ENCODE results near the gene PSMG3.

PSMG3 gene

DNA sequence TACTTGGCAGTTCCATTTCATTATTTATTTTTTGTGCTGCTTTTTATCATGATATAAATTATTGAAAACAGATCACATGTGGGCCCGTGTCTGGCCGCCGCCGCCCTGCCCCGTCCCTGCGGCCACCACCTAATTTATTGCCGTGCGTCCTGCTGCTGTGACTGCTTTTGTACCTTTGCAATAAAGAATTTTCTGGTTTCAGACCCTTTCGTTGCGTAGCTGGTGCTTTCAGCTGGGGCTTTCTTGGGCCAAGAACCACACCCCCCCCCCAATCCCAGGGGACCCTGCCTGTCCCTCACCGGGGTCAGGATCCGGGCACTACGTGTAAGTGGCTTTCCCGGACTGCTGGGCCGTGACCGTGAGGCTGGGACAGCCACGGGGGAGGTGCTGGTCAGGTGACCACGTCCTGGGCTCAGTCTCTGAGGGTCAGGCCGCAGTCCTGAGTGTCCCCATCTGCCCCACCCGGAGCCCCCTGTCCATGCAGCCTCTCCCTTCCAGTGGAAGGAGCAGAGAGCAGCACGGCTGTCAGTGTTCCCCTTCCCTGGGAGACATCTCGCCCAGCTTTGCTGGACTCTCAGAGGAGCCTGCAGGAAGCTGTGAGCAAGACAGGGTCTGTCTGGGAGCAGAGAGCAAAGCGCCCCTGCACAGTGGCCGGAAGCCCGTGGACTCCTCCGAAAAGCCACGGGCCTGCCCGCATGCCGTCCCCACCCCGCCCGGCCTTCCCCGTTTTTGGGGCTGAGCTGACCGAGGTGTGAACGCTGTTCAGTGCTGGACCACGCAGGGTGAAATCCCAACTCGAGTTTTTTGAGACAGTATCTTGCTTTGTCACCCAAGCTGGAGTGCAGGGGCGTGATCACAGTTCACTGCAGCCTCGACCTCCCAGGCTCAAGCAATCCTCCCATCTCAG, 26.7 kb downstream of the PSMG3 start:
- no peak for DNase-seq

DNA sequence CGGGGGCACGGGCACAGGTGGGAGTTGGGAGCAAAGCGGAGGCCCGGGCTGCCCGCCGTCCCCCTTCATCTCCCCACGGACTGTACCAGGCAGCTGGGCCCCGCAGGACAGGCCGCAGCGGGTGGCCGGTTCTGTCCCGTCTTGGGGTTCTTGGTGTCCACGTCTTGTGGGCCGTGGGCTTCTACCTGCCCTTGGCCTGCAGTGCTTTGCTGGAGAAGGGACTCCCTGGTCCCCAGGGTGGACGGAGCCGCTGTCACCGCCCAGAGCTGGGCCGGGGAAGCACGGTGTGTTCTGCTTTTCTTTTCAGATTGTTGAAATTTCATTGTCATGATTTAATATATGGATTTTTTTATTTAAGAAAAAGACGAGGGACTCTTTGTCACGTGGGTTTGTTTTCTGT, 27.5 kb downstream of the PSMG3 start:
- no peak for DNase-seq

DNA sequence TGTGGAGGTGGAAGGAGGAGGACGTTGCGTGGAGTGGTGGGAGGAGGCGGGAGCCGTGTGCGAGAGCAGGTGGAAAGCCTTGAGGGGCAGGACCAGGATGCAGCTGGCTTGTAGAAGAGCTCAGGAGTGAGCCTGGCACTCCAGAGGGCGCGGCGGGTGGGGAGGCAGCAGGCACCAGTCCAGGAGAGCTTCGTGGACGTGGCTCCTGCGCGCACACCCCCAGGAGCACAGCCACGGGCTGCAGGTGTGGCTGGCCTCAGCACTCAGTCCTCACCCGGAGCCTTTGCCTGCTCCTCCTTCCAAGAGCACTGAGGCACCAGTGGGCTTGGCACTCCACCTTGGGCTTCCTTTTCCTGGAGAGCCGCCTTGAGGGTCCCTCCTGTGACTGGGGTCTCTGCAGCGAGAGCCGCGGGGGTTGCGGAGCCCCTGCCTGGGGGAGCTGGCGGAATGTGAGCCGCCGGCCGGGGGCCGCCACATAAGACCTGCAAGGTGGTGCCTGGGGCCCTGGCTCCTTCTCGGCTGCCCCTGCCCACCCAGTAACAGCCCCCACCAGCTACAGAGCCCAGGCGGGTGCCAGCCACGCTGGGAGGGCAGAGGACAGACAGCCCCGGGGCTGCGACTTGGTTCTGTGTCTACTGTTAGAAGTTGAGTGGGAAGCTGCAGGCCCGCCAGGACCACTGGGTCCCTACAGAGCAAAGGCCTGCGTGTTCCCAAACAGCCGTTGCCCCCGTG, 28.2 kb downstream of the PSMG3 start:
- DNase-seq, result no peak

DNA sequence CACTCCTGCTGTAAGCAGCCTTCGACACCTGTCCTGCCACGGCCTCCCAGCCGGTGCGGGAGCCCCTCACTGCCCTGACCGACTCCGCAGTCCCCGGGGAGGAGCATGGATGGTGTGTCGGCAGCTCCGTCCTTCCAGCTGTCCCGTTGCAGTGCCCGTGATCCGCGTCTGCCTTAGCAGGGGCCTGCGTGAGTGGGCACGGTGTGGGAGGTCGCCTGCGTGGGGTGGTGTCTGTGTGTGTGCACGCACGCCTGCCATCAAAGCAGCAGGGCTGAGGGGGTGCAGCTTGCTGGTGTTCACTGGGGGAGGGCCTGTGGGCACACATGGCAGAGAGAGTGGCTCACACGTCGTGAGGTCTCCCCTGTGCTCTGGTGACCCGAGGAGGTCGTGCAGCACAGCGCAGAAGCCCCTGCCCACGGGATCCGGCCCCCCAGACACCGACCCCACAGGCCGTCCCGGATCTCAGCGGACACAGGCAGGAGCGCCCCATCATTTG, 29.0 kb downstream of the PSMG3 start:
- no peak for DNase-seq

DNA sequence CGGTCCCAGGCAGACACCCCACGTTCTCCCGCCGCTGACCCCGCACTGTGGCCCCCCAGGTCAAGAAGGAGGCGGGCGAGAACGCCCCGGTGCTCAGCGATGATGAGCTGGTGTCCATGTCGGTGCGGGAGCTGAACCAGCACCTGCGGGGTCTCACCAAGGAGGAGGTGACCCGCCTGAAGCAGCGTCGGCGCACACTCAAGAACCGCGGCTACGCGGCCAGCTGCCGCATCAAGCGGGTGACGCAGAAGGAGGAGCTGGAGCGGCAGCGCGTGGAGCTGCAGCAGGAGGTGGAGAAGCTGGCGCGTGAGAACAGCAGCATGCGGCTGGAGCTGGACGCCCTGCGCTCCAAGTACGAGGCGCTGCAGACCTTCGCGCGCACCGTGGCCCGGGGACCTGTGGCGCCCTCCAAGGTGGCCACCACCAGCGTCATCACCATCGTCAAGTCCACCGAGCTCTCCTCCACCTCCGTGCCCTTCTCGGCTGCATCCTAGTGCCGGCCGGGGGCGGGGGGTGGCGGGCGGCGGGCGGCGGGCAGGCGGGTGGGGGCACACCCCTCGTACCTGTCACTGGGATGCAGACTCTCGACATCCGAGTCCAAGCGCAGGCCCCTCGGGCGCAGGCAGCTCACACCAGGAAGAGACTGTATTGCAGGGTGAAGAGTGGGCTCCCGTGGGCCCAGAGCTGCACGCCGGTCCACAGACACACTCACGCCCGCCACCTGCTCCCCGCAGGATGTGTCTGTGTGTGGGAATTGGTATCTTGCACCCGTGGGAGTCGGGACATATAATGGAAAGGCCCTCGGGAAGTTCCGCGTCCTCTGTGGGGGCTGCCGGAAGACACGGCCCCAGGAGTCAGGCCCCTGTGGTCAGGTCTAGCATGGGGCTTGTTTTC, 29.7 kb downstream of the PSMG3 start:
- no peak for DNase-seq

DNA sequence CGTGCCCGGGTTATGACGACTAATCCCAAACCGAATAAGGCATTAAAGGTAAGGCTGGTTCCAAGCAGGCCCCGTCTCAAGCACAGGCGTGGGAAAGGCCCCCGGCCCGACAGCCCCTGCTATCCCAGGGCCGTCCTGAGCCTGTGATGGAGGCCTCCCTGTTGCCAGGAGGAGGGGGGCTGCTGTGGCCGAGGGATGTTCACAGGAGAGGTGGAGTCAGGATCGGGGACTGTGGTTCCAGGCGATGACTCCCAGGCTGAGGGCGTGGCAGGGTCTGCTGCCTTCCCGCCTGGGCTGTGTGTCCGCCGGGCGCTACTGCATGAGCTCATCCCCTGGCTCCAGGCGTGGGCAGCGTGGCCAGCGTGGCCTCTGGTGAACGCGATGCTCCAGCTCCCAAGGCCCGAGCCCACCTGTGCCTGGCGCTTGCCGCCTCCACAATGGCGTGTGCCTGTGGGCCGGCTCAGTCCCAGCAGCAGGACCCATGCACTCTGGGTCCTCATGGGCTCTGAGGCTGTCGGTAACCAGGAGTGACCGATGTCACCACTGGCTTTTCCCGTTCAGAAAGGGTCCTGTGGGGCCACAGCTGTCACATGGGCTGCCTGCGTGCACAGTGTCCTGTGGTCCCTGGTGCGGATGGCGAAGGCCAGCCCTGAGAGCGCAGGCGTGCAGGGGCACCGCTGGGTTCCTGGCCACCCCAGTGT, 30.5 kb downstream of the PSMG3 start:
- no peak for DNase-seq

DNA sequence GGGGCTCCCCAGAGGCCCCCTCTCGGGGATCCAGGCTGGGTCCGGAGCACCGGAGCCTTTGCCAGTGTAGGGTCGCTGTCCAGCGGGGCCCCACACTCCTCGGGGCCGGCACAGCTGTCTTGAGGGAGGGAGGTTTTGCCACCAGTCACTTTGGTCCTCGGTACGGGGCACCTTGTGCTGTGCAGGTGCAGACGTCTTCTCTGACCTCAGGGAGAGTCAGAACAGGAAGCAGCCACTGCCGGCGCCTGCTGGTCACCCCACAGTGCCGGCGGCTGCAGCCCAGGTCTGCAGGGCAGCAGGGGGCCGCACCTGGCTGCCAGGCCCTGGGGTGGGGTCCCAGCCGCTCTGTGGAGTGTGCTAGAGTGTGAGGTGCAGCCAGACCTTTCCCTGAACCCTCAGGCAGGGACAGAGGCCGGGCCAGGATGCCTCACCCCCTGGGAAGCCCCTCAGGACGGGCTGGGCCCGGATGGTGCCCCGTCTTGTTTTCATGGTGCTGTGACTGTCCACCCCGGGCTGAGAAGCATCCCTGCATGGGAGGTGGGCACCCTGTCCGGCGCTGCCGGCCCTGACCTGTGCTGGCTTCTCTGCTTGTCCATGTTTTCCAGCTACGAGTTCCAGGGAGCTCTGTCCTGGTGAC, 31.2 kb downstream of the PSMG3 start:
- DNase-seq, result peak; percentile 33

DNA sequence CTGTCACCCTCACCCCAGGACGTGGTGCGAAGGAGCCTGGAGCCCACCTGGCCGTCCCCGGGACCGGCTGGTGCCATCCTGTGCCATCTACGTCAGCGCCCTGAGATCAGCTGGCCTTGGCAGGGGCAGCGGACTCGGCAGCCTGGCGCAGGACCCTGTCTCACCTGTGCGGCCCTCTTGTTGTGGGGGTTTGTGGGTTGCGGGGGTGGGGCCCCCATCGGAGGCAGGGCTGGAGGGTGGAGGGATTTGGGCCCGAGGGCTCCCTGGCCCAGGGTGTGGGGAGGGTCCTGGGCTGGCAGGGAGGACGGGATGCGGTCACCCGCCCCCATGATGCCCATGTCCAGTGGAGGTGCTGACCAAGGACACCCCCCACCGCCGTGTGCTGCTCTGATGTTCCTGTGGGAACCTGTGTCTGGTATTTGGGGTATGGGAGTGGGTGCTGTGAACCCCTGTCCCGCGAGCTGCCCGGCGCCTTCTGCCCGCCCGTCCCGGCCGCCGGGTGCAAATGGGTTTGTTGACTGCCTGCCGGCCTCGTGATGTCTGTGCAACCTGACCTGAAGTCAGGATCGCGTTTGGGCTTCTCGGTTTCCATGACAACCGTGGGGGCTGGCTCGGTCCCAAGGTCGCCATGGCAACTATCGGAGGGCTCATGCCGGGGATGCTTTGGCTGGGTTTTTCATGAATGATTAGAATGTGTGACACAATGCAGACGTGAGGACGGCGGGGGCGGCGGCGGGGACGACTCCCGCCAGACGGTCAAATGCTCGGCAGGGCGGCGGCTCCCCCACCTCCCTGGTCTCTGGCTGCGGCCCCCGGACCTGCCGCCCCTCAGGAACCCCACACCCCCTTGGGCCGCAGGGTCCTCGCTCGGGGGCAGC, 32.1 kb downstream of the PSMG3 start:
- peak; percentile 97 for DNase-seq

DNA sequence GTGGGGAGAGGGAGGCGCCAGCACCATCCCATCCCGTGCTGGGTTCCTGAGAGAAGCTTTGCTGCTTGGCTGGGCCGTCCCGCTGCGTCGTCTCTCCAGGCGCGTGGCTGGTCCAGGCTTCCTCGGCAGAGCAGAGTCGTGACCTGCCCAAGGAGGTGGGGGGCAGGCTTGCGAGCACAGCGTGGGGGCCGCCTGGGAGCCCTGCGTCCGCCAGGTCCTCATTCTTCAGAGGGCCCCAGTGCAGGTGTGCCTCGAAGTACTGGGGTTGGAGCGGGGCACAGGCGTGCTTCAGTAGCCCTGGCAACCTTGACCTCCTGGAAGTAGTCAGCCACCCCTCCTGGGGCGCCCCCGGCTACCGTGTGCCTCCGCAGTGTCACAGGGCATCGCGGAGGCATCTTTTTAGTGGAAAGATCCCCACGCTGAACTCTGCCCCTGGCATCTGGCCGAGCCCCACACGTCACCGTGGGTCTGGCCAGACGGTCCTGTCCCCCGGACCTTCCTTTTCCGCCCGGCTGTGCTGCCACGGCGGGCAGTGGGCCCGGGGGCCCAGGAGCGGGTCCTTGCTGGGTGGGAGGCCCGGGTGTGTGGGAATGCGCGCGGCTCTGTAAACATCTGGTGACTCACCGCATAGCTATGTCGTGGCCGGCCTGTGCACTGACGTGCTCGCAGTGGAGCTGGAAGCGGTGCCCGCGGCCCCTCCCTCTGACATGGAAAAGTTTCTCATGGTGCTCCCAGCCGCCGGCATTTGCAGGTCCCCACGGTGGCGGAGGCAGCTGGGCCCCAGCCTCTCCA, 32.9 kb downstream of the PSMG3 start:
- DNase-seq, result peak; percentile 96

DNA sequence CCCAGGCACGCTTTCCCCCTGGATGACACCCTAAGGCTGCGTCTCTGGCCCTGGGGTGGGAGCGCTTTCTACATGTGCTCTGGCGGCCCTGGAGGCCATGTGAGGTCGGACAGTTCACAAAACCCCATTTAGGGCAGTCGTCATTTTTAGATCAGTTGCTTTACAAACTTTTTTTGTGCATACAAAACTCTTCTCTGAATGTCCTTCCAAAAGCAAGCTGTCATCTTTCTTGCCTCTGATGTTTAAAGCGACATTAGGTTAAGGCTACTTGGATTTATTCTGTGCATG, 33.4 kb downstream of the PSMG3 start:
- no peak for DNase-seq

DNA sequence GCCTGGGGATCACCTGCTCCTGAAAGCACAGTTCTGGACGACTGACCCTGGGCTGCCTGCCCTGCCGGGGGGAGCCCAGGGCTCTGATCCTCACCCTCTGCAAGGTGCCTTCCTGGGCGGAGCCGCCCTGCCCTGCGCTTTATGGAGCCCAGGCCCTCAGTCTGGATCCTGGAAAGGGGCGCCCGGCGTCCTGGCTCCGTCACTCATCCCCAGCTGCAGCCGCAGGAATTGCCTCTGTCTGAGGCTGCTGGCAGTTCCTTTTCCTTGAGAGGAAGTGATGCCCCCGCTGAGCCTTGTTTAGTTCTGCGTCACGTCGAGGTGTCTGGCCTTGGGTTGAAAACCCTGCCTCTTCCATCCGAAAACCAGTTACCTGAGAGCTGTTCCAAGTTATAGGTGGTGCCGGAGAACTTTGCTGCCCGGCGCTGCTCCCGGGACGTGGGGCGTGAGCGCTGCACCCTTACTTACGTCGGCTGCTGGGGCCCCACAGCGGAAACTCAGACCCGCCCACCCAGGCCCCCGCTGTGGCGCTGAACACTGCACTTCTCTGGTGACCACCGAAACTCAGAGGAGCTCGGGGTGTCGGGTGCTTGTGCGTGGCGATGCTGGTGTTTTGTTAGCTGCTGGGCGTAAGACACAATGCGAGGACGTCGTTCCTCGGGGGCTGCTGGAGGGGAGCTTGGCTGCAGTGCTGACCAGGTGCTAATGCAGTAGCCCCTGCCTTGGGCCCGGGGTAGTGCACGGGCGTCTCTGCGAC, 34.0 kb downstream of the PSMG3 start:
- no peak for DNase-seq

DNA sequence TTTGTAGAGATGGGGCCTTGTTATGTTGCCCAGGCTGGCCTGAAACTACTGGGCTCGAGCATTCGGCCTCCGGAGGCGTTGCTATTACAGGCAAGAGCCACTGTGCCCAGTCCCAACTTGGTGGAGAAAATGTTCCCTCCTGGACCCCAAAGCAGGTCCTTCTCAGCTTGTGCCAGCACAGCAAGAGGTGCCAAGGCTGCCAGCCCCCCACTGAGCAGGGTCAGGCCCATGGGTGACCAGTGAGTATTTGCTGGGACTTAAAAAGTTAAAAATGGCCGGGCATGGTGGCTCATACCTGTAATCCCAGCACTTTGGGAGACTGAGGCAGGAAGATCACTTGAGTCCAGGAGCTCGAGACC, 34.8 kb downstream of the PSMG3 start:
- DNase-seq, result no peak

DNA sequence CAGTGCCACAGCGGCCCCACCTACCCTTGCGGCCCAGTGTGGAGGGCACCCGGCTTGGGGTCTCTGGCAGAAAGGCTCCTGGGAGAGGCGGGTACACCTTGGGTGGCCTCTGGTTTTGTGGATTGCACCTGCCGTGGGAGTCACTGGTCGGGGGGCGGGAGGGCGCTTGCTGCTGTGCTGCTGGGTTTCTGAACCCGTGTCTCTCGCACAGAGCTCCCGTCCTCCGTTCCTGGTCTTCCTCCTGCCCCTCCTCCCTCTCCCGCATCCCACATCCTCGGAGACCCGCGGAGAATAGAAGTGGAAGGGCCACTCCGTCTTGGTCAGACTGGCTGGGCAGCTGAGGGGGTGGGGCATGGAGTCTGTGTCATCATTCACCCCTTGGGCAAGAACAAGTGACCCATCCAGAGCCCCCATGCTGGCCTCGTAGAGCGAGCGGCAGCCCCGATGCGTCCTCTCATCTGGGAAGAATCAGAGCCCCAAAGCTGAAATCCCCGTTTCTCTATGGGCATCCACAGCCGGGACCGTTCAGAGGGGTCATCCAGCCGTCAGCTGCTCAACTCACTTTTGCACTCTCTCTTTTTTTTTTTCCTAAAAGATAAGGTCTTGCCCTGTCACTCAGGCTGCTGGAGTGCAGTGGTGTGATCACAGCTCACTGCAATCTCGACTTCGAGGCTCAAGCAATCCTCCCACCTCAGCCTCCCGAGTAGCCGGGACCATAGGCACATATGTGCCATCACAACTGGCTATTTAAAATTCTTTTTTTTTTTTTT, 35.3 kb downstream of the PSMG3 start:
- DNase-seq, result no peak

DNA sequence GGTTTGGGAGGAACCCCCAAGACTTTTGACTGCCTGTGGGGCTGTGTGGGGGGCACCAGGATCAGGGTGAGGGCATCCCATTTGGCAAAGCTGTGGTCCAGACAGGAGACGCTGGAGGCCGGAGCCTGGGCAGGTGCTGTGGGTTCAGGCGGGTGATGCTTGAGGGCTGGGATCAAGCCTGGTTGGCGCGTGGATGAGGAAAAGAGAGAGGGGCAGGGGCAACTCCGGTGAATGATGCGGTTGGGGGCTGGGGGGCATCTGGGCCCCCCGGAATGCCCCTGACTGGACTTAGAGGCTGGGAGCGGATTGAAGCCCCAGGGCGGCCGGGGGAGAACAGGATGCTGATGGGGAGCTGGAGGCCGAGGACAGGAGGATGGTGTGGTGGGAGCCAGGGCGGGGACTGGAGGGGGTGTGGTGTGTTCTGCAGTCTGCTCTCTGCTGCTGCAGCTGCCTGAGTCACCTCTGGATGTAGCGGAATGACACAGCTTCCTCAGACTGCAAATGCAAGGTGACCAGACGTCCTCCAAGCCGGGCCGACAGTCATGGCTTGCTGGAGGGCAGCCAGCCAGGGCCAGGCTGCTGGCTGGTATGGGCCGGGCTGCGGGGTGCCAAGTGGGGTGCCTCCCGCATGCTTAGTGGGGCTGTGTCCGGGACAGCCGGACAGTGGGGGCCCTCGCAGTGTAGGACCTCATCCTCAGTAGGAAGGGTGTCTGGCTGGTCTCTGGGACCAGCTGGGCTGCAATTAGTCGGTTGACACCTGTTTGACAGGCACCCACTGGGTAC, 36.1 kb downstream of the PSMG3 start:
- DNase-seq, result peak; percentile 31

DNA sequence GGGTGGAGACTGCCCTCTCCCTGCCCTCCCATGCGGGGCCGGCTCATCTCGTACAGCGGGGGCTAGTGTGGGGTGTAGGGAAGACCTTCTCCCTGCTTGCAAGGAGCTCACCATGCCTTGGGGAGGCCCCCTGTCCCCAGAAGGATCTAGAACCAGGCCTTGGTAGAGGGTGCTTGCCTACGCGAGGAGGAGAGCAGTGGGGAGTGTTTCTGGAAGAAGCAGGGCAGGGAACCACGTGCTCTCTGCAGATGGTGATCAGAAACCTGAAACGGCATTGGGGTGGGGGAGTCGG, 36.6 kb downstream of the PSMG3 start:
- DNase-seq, result no peak

DNA sequence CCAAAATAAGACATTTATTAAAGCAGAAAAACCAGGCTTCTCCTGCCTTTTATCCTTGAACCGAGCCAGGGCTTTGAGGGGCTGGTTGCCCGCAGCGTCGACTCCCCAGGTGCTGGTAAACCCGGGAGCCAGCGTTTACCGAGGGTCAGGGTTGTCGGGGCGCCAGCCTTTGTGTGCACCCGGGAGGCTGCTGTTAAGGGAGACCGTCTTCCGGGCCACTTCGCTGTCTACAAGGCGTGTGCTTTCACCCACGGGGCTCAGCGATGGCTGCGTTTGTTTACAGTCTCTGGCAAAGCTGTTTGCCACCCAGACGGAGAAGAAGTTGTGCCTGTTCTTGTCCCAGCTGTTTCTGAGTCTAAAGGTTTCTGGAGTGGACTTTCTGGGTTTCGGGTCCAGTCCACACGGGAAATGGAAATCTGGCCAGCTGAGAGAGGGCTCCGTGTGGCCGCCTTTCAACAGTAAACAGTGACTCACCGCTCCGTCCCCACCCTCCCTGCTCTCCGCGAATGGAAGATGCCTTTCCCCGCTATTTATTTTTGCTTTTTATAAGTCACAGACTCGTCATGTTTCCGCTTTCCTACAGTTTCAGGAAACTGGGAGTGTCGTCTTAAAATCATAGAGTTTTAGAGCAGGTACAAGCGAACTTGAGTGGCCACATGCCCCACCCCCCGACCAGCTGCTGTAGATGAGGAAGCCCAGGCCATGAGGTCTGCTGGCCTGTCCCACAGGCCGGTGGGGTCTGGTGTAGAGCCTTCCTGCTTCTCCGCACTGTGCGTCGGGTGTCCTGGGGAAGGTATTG, 37.2 kb downstream of the PSMG3 start:
- DNase-seq, result peak; percentile 67

DNA sequence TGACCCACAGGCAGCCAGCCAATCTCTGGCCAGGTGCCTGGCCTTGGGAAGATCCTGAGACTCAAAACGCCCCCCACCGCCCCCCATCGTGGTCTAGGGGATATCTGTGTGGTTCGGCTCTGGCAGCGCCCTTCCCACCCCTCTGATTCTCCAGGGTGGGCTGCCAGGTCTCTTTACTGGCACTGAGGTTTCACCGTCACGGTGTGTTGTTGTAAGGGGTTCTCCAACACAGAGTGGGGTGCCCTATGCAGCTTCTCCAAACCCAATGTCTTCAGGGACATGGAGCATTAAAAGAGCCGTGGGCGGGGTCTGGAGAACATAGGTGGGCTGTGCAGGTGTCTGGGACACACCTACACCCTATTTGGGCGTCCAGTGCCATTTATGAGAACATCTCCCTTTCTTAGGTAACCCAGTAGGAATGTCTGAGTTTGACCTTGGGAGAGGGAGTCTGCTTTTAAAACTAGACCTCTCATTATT, 37.8 kb downstream of the PSMG3 start:
- no peak for DNase-seq

Measured in eye (tissue), 1 donor.